CD14-positive monocyte (primary cell): ENCODE results near the gene IGF2. TPM values are rescaled to one million over a fixed set of nuclear protein-coding genes. Genes with fewer than 3 reads are reported as not detected.

Experiments used
- DNase-seq, 3 donors: peaks; one replicate each; pipeline ENCODE4 v3.0.0-alpha.2; 2011 to 2022
- H2AFZ ChIP-seq: 2 replicates; pipeline ENCODE4 v1.6.0; 2012; ENCODE audit warnings: mild to moderate bottlenecking, low read depth, low read length, inconsistent platforms; ENCODE audit not compliant: insufficient read depth, poor library complexity, severe bottlenecking
- H3K27ac ChIP-seq, 2 donors: 1 replicate in 1 of 2; 2 replicates in 1 of 2; pipeline ENCODE4 v1.5.1; 2012 to 2013; ENCODE audit warnings: low read length in 2 of 2, control low read depth in 1 of 2, inconsistent platforms in 1 of 2, low read depth in 1 of 2, mild to moderate bottlenecking in 1 of 2
- H3K27me3 ChIP-seq, 2 donors: one replicate each; pipeline versions ENCODE4 v1.6.0 to v1.6.1; 2011 to 2013; ENCODE audit warnings: low read length in 2 of 2; ENCODE audit not compliant: control insufficient read depth in 2 of 2, insufficient read depth in 2 of 2
- H3K36me3 ChIP-seq, 2 donors: replicated peaks in 1 of 2; 1 replicate in 1 of 2; 2 replicates in 1 of 2; pipeline versions ENCODE4 v1.5.1 to v1.6.1; 2012 to 2013; ENCODE audit warnings: low read length in 2 of 2, control low read depth in 1 of 2, inconsistent platforms in 1 of 2, mild to moderate bottlenecking in 1 of 2; ENCODE audit not compliant: insufficient read depth in 2 of 2, control insufficient read depth in 1 of 2
- H3K4me1 ChIP-seq, 2 donors: 1 replicate in 1 of 2; 2 replicates in 1 of 2; pipeline versions ENCODE4 v1.5.1 to v1.6.1; 2012 to 2013; ENCODE audit warnings: low read length in 2 of 2, control low read depth in 1 of 2, inconsistent platforms in 1 of 2, mild to moderate bottlenecking in 1 of 2, moderate library complexity in 1 of 2; ENCODE audit not compliant: insufficient read depth in 2 of 2, control insufficient read depth in 1 of 2
- H3K4me2 ChIP-seq: replicated peaks from 2 replicates; pipeline ENCODE3; 2012; ENCODE audit warnings: low read length, moderate library complexity, mild to moderate bottlenecking; ENCODE audit not compliant: poor library complexity, severe bottlenecking; ENCODE audit errors: extremely low read depth
- H3K4me3 ChIP-seq, 3 experiments: fragments of 200-600 bp in 1 of 3; sonication (generic) in 1 of 3; replicated peaks in 1 of 3; 1 replicate in 2 of 3; 2 replicates in 1 of 3; pipeline ENCODE4 v1.5.1; 2011 to 2013; ENCODE audit warnings: low read length in 3 of 3, mild to moderate bottlenecking in 3 of 3, control low read depth in 2 of 3, low read depth in 2 of 3, inconsistent platforms in 1 of 3, moderate library complexity in 1 of 3
- H3K79me2 ChIP-seq: 2 replicates; pipeline ENCODE4 v1.6.0; 2012; ENCODE audit warnings: mild to moderate bottlenecking, control low read depth, inconsistent platforms, low read length, moderate library complexity; ENCODE audit not compliant: insufficient read depth
- H3K9ac ChIP-seq: 2 replicates; pipeline ENCODE4 v1.6.0; 2017; ENCODE audit warnings: low read length, mild to moderate bottlenecking; ENCODE audit not compliant: insufficient read depth, poor library complexity, severe bottlenecking
- H3K9me3 ChIP-seq, 2 donors: replicated peaks in 1 of 2; 1 replicate in 1 of 2; 2 replicates in 1 of 2; pipeline versions ENCODE4 v1.5.1 to v1.6.1; 2012 to 2013; ENCODE audit warnings: low read length in 2 of 2, control low read depth in 1 of 2; ENCODE audit not compliant: control insufficient read depth in 1 of 2, insufficient read depth in 1 of 2
- H4K20me1 ChIP-seq: 2 replicates; pipeline ENCODE4 v1.6.0; 2012; ENCODE audit warnings: mild to moderate bottlenecking, low read length, control low read depth, moderate library complexity; ENCODE audit not compliant: insufficient read depth
- H3K27ac Mint-ChIP-seq, 7 donors: one replicate each; pipeline ENCODE4 v1.8.0; 2020; ENCODE audit warnings: mild to moderate bottlenecking in 7 of 7, mixed read lengths in 7 of 7, moderate library complexity in 6 of 7, inconsistent platforms in 2 of 7
- H3K27me3 Mint-ChIP-seq, 3 donors: one replicate each; pipeline ENCODE4 v1.8.0; 2021 to 2022; ENCODE audit warnings: low read depth in 3 of 3, mild to moderate bottlenecking in 3 of 3, mixed read lengths in 3 of 3, moderate library complexity in 3 of 3, inconsistent platforms in 1 of 3
- H3K36me3 Mint-ChIP-seq, 2 donors: one replicate each; pipeline ENCODE4 v1.8.0; 2020; ENCODE audit warnings: mixed read lengths in 2 of 2, inconsistent platforms in 1 of 2, mild to moderate bottlenecking in 1 of 2
- H3K4me1 Mint-ChIP-seq: one replicate; pipeline ENCODE4 v1.8.0; 2020; ENCODE audit warnings: mild to moderate bottlenecking, mixed read lengths
- H3K4me3 Mint-ChIP-seq, 2 donors: one replicate each; pipeline ENCODE4 v1.8.0; 2020; ENCODE audit warnings: mild to moderate bottlenecking in 2 of 2, mixed read lengths in 2 of 2, moderate library complexity in 1 of 2
- H3K9me3 Mint-ChIP-seq, 7 donors: one replicate each; pipeline ENCODE4 v1.8.0; 2020 to 2022; ENCODE audit warnings: mixed read lengths in 7 of 7, mild to moderate bottlenecking in 6 of 7, moderate library complexity in 6 of 7, inconsistent platforms in 2 of 7
- CTCF ChIP-seq: fragments of 200-600 bp; IDR thresholded peaks from one replicate; pipeline ENCODE4 v1.8.0; 2022; ENCODE audit warnings: antibody characterized with exemption, mild to moderate bottlenecking
- WGBS: methylation state at CpG from one replicate; pipeline ENCODE4 v1.1.5; 2013; ENCODE audit warnings: missing lambda C conversion rate; ENCODE audit not compliant: insufficient coverage; 5-methylcytosine and 5-hydroxymethylcytosine counted together
- intact Hi-C, 2 donors: fragments of 100-400 bp; cut with micrococcal nuclease; formaldehyde crosslinking; loops; one replicate each; pipeline versions ENCODE4 v1.15.0 to v1.15.1; 2023
- polyA plus RNA-seq, 3 donors: library from polyadenylated mRNA; depleted of rRNA in 1 of 3; unstranded in 2 of 3; stranded (reverse) in 1 of 3; fragments of 300-500 nt in 2 of 3; fragments of >200 nt in 1 of 3; fragmentation: Illumina TruSeq in 2 of 3; gene quantifications; 1 replicate in 2 of 3; 2 replicates in 1 of 3; pipeline ENCODE4 v1.2.3, GENCODE V29; 2012 to 2021

IGF2 gene
- polyA plus RNA-seq, 3 donors: not detected

GRCh38 chr11:2158296-2158737 lies 19.1 kb upstream of the IGF2 start:
- DNase-seq: no peak
- peaks cover 0 to 1% (median 0%) of the 10 kb centered on the region in 7 donors for H3K9me3 Mint-ChIP-seq
- no peaks in the 10 kb centered on the region for H3K36me3 ChIP-seq
- H2AFZ ChIP-seq: no peak overlapping the region
- H3K36me3 Mint-ChIP-seq: no peaks in the 10 kb centered on the region
- H3K27ac Mint-ChIP-seq: no peak overlapping the region
- 86% methylated on average over 8 of the region's 13 CpGs for WGBS
- H3K9me3 ChIP-seq: no peaks in the 10 kb centered on the region
- peaks cover 0 to 14% (median 6%) of the 10 kb centered on the region in 3 donors for H3K27me3 Mint-ChIP-seq
- no peaks in the 10 kb centered on the region for H4K20me1 ChIP-seq
- H3K4me1 Mint-ChIP-seq: peaks cover 5% of the 10 kb centered on the region
- intact Hi-C loops: loop anchor here in 1 of 2 donors (5.0 to 10.0 kb wide), 3 partner anchors 234 to 506 kb away; no protein-coding TSS in a partner anchor
- no peak overlapping the region for H3K4me3 ChIP-seq
- no peaks in the 10 kb centered on the region for H3K79me2 ChIP-seq
- H3K4me1 ChIP-seq: no peaks in the 10 kb centered on the region
- no peak overlapping the region for H3K9ac ChIP-seq
- no peak overlapping the region for H3K4me2 ChIP-seq
- no peak overlapping the region for H3K27ac ChIP-seq
- no peak overlapping the region for H3K4me3 Mint-ChIP-seq
- no peaks in the 10 kb centered on the region for H3K27me3 ChIP-seq
- no peak for TF ChIP-seq CTCF

- no peak overlapping the region for H3K4me3 Mint-ChIP-seq
- no peaks in the 10 kb centered on the region for H3K9me3 ChIP-seq
- no peaks in the 10 kb centered on the region for H4K20me1 ChIP-seq
- no peak overlapping the region for H3K4me3 ChIP-seq
- H3K4me2 ChIP-seq: no peak overlapping the region
- peaks cover 0 to 22% (median 3%) of the 10 kb centered on the region in 3 donors for H3K27me3 Mint-ChIP-seq
- H3K27ac Mint-ChIP-seq: peak overlapping the region in 1 of 7 donors; percentile 46
- DNase-seq: no peak
- no peaks in the 10 kb centered on the region for H3K27me3 ChIP-seq
- H3K36me3 Mint-ChIP-seq: no peaks in the 10 kb centered on the region
- no peaks in the 10 kb centered on the region for H3K4me1 ChIP-seq
- intact Hi-C loops: loop anchor here in 1 of 2 donors (5.0 to 10.0 kb wide), 3 partner anchors 233 to 505 kb away; no protein-coding TSS in a partner anchor
- no peak overlapping the region for H3K27ac ChIP-seq
- no peak overlapping the region for H3K9ac ChIP-seq
- peaks cover 5% of the 10 kb centered on the region for H3K4me1 Mint-ChIP-seq
- peaks cover 0 to 1% (median 0%) of the 10 kb centered on the region in 7 donors for H3K9me3 Mint-ChIP-seq
- WGBS: 79% methylated on average over 13 of the region's 18 CpGs
- no peaks in the 10 kb centered on the region for H3K36me3 ChIP-seq
- no peaks in the 10 kb centered on the region for H3K79me2 ChIP-seq
- H2AFZ ChIP-seq: no peak overlapping the region
- no peak for TF ChIP-seq CTCF
Observed at GRCh38 chr11:2157294-2158040, 18.3 kb upstream of the IGF2 start.
